Sigmoid colon (tissue), 7 donors: ENCODE measurements around the gene SSBP3. TPM values are rescaled to one million over a fixed set of nuclear protein-coding genes. Genes with fewer than 3 reads are reported as not detected.
A peak's percentile ranks its signal among the peaks of the same experiment; 100 is the strongest.

Experiments used
- DNase-seq: peaks from one replicate; pipeline ENCODE4 v3.0.0-alpha.2; 2019
- H3K27ac ChIP-seq, 4 donors: fragments of 200-600 bp; sonication (generic); one replicate each; pipeline ENCODE4 v1.5.1; 2016 to 2019; ENCODE audit warnings: mild to moderate bottlenecking in 1 of 4
- H3K27me3 ChIP-seq, 3 donors: fragments of 200-600 bp; sonication (generic); one replicate each; pipeline ENCODE4 v1.5.1; 2019; ENCODE audit warnings: mild to moderate bottlenecking in 1 of 3
- H3K36me3 ChIP-seq, 4 donors: fragments of 200-600 bp; sonication (generic); one replicate each; pipeline ENCODE4 v1.5.1; 2016 to 2019
- H3K4me1 ChIP-seq, 4 donors: fragments of 200-600 bp; sonication (generic); one replicate each; pipeline ENCODE4 v1.5.1; 2017 to 2019
- H3K4me3 ChIP-seq, 4 donors: fragments of 200-600 bp; sonication (generic); one replicate each; pipeline ENCODE4 v1.5.1; 2017 to 2019; ENCODE audit warnings: mild to moderate bottlenecking in 2 of 4, moderate library complexity in 1 of 4
- H3K9me3 ChIP-seq, 4 donors: fragments of 200-600 bp in 3 of 4; sonication (generic) in 3 of 4; one replicate each; pipeline versions ENCODE4 v1.5.1 to v1.6.1; 2013 to 2019
- EP300 ChIP-seq, 4 donors: sonication (generic); formaldehyde crosslinking; IDR thresholded peaks; one replicate each; pipeline ENCODE4 v1.6.1; 2017; ENCODE audit warnings: antibody characterized with exemption in 4 of 4
- POLR2A ChIP-seq, 2 donors: fragments of 450-650 bp; IDR thresholded peaks; one replicate each; pipeline ENCODE4 v1.6.1; 2016; ENCODE audit warnings: antibody characterized with exemption in 2 of 2, mild to moderate bottlenecking in 2 of 2, moderate library complexity in 2 of 2
- POLR2AphosphoS5 ChIP-seq, 4 donors: sonication (generic); formaldehyde crosslinking; IDR thresholded peaks; one replicate each; pipeline ENCODE4 v1.6.1; 2017; ENCODE audit warnings: antibody characterized with exemption in 4 of 4
- WGBS, 2 donors: extraction: QIAGEN DNeasy Blood & Tissue Kit; methylation state at CpG; one replicate each; pipeline ENCODE4 v1.1.7; 2013; 5-methylcytosine and 5-hydroxymethylcytosine counted together
- intact Hi-C: fragments of 100-400 bp; cut with DNase I; formaldehyde crosslinking; loops from one replicate; pipeline ENCODE4 v1.15.1; 2023
- polyA plus RNA-seq, 3 donors: library from polyadenylated mRNA; stranded (reverse); fragments of 200-250 nt; gene quantifications; one replicate each; pipeline ENCODE4 v1.2.3, GENCODE V29; 2013
- total RNA-seq, 4 donors: library from RNA; depleted of rRNA; stranded (reverse); fragments of >200 nt; gene quantifications; one replicate each; pipeline ENCODE4 v1.1.0, GENCODE V29; 2016
- TF ChIP-seq, protein P1 (sequence below), 4 experiments: fragments of 450-650 bp in 3 of 4; fragments of 200-600 bp in 1 of 4; IDR thresholded peaks; one replicate each; pipeline ENCODE4 v1.5.1; 2016 to 2019; ENCODE audit warnings: antibody characterized with exemption in 4 of 4, mild to moderate bottlenecking in 3 of 4, moderate library complexity in 2 of 4
- donor health status: healthy with polysubstance abuse.
- donor health status: Bipolar disorder and iron deficiency.
- donor health status: healthy.

The SSBP3 gene
- total and polyA plus RNA-seq, 7 donors = 27.4 to 62.5 (median 38.5) TPM

DNA sequence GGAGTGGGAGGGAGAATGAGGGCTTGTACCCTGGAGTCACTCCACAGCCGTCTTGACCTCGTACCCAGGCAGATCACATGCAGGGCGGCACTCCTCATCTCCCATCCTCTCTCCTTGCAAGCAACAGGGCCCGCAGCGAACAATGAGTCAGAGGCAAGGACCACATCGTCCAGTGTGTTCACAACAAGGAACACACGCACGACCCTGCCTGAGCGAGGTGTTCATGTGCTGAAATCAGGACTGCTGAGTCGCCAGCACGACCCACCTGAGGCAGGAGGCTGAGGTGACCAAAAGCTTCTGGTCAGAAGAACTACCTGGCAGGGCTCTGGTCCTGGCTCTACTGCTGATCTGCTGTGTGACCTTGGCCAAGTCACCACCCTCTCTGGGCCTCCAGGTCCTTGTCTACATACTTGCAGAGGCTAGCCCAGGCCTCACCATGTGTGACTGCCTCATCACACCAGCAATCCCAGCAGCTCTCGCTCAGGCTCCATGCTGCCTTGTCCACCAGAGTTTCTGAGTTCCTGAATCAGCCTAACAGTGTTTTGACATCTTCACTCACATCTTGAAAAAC is 78.0 kb downstream of the SSBP3 start:
- 80 to 86% methylated on average over 12 of the region's 12 CpGs for WGBS, 2 donors
- no peak for DNase-seq
- H3K4me3 ChIP-seq = peak overlapping the region in 1 of 4 donors; percentile 6
- H3K36me3 ChIP-seq = no peaks in the 10 kb centered on the region
- intact Hi-C loops = loop anchor here (5.0 kb wide), 3 partner anchors 51 to 74 kb away; no protein-coding TSS in a partner anchor
- peak in 2 of 4 donors; percentile 3 to 54 for TF ChIP-seq POLR2AphosphoS5 (IDR thresholded peaks at IDR 0.05)
- TF ChIP-seq, protein P1, sequence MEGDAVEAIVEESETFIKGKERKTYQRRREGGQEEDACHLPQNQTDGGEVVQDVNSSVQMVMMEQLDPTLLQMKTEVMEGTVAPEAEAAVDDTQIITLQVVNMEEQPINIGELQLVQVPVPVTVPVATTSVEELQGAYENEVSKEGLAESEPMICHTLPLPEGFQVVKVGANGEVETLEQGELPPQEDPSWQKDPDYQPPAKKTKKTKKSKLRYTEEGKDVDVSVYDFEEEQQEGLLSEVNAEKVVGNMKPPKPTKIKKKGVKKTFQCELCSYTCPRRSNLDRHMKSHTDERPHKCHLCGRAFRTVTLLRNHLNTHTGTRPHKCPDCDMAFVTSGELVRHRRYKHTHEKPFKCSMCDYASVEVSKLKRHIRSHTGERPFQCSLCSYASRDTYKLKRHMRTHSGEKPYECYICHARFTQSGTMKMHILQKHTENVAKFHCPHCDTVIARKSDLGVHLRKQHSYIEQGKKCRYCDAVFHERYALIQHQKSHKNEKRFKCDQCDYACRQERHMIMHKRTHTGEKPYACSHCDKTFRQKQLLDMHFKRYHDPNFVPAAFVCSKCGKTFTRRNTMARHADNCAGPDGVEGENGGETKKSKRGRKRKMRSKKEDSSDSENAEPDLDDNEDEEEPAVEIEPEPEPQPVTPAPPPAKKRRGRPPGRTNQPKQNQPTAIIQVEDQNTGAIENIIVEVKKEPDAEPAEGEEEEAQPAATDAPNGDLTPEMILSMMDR (IDR thresholded peaks at IDR 0.05) = no peak
- no peaks in the 10 kb centered on the region for H3K27me3 ChIP-seq
- H3K27ac ChIP-seq = peak overlapping the region; percentile 74 to 83 (median 80)
- no peaks in the 10 kb centered on the region for H3K9me3 ChIP-seq
- H3K4me1 ChIP-seq = peaks cover 0 to 100% (median 100%) of the 10 kb centered on the region in 4 donors

DNA sequence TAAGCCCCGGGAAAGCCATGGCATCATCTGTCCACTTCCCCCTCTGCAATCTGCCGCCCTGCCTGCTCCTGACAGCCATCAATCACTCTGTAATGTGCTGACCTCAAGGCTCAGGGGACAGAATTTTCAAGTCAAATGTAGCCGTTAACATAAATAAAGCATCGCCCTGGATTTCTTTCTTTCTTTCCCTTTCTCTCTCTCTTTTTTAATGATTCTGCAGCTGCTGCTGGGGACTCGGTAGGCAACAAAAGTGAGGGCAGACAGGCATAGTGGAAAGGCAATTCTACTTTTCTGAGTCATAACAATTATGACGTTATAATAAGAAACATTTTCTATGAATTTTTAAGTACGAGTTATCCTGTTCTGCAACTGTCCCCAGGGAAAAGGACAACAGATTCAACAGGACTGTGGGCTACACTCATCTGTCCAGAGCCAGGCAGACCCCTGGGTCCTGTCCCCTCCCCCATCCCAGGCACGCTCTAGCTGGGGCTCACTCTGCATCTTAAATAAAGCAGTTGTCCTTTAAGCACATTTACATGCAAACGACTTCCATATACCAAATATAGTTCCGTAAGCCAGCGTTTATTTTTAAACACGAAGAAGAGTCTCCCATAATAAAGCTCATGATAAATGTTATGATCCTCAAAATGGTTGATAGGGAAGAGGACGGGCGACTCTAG is 78.7 kb downstream of the SSBP3 start:
- no peaks in the 10 kb centered on the region for H3K9me3 ChIP-seq
- 68 to 69% methylated on average over 14 of the region's 14 CpGs for WGBS, 2 donors
- intact Hi-C loops = loop anchor here (5.0 kb wide), 3 partner anchors 50 to 75 kb away; no protein-coding TSS in a partner anchor
- peaks cover 0 to 100% (median 100%) of the 10 kb centered on the region in 4 donors for H3K4me1 ChIP-seq
- H3K4me3 ChIP-seq = peak overlapping the region in 1 of 4 donors; percentile 6
- H3K27ac ChIP-seq = peak overlapping the region; percentile 74 to 83 (median 80)
- DNase-seq = no peak
- TF ChIP-seq, protein P1 (IDR thresholded peaks at IDR 0.05) = no peak
- TF ChIP-seq EP300 (IDR thresholded peaks at IDR 0.05) = no peak
- TF ChIP-seq POLR2A (IDR thresholded peaks at IDR 0.05) = no peak
- TF ChIP-seq POLR2AphosphoS5 (IDR thresholded peaks at IDR 0.05) = no peak
- no peaks in the 10 kb centered on the region for H3K36me3 ChIP-seq
- no peaks in the 10 kb centered on the region for H3K27me3 ChIP-seq

DNA sequence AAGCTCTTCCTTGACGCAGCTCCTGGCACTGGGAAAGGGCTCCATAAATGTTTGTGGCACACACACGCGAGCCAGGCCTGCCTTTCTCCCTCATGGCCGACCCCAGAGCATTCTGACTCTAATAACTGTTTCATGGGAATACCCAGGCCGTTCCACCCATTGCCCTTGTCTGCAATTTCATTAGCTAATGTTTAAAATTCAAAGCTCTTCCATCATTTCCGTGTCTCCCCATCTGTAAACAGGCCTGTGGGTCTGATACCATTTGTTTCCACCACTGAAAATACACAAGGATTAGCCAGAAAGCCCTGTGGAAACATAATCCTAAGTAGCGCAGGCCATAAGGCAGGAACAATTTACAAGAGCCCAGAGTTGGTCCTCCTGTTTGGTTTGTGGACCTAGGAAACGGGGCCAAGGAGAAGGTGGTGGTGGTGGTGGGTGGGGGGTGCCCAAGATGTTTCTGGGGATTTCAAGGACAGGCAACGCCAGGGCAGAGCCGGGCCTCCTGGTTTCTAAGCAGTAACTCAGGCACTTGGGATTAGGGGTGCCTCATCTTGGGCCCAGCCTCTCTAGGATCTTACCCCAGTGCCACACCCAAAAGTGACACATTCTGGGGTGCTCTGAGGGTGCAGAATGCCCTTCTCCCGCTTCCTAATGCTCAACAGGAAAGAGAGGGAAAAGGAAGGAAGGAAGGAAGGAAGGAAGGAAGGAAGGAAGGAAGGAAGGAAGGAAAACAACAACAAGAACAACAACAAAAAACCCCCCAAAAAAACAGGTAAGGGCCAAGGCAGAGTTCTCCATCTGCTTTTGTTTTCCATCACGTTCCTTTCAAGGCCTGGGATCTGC is 79.4 kb downstream of the SSBP3 start:
- WGBS, 2 donors = 70 to 72% methylated on average over 12 of the region's 12 CpGs
- H3K27ac ChIP-seq = peak overlapping the region; percentile 74 to 83 (median 80)
- no peak for TF ChIP-seq POLR2AphosphoS5 (IDR thresholded peaks at IDR 0.05)
- TF ChIP-seq EP300 (IDR thresholded peaks at IDR 0.05) = no peak
- TF ChIP-seq, protein P1 (IDR thresholded peaks at IDR 0.05) = no peak
- TF ChIP-seq POLR2A (IDR thresholded peaks at IDR 0.05) = no peak
- no peaks in the 10 kb centered on the region for H3K36me3 ChIP-seq
- no peak overlapping the region for H3K4me3 ChIP-seq
- peaks cover 0 to 98% (median 93%) of the 10 kb centered on the region in 4 donors for H3K4me1 ChIP-seq
- H3K9me3 ChIP-seq = no peaks in the 10 kb centered on the region
- intact Hi-C loops = loop anchor here (5.0 kb wide), 3 partner anchors 49 to 76 kb away; no protein-coding TSS in a partner anchor
- no peaks in the 10 kb centered on the region for H3K27me3 ChIP-seq
- no peak for DNase-seq

DNA sequence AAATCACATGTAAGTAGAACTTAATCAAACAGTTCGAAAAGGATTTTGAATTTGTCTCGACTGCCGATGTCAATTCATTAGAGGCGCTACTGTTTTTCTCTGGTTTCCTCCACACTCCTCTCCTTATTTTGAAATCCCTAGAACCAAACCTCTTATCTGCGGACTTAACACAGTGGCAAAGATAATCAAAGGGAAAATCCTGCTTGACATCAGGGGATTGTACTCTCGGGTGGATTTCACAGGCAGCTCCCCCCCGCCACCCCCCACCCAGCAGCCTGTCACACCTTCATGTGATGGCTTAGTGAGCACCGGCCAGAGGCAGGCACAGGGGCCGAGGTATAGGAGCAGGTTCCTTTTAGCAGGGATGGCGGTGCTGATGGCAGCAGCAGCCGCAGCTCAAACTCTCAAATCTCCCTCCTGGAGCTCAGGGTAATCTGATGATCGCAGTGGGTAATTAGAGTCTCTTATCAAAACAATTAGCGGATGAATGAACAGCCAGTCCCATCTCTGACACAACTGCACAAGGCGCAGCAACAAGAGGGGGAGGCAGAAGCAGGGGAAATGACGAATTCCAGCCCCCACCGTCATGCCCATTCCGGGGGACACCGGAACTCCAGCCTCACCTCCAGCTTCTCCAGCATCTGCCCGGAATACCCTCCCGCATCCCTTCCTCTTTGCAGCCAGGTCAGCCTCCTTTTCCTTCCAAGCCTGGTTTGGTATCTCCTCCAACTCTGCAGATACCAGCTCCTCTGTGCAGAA is 80.3 kb downstream of the SSBP3 start:
- no peaks in the 10 kb centered on the region for H3K27me3 ChIP-seq
- H3K36me3 ChIP-seq = no peaks in the 10 kb centered on the region
- DNase-seq = no peak
- peaks cover 0 to 90% (median 85%) of the 10 kb centered on the region in 4 donors for H3K4me1 ChIP-seq
- H3K4me3 ChIP-seq = no peak overlapping the region
- TF ChIP-seq, protein P1 (IDR thresholded peaks at IDR 0.05) = no peak
- no peak for TF ChIP-seq EP300 (IDR thresholded peaks at IDR 0.05)
- TF ChIP-seq POLR2A (IDR thresholded peaks at IDR 0.05) = no peak
- TF ChIP-seq POLR2AphosphoS5 (IDR thresholded peaks at IDR 0.05) = no peak
- peak overlapping the region; percentile 74 to 83 (median 80) for H3K27ac ChIP-seq
- 84 to 85% methylated on average over 20 of the region's 20 CpGs for WGBS, 2 donors
- intact Hi-C loops = loop anchor here (5.0 kb wide), 3 partner anchors 49 to 76 kb away; no protein-coding TSS in a partner anchor
- no peaks in the 10 kb centered on the region for H3K9me3 ChIP-seq
